ENCODE measurements around the gene SAMD1.

- TF ChIP-seq POLR2A (IDR thresholded peaks at IDR 0.05) (no peak), CTCF (IDR thresholded peaks at IDR 0.05) (no peak)
Observed at GRCh38 chr19:14127176-14127575, 36.6 kb upstream of the SAMD1 start.

Data from lower leg skin (tissue), 3 donors.